GM12873 (cell line): Measurements from ENCODE around the gene PRAMEF11.
"Not testable (repeated sequence)": the region's sequence is repeated elsewhere in the genome, so short reads cannot be mapped to it uniquely, and the experiment has no call there.

ENCODE experiments used
- TF ChIP-seq, protein P1 (sequence below): IDR thresholded peaks from 2 replicates; pipeline ENCODE4 v1.5.1; 2012; ENCODE audit warnings: low read depth, mild to moderate bottlenecking, moderate library complexity, low read length, control low read depth; ENCODE audit not compliant: insufficient read depth; ENCODE audit errors: missing control alignments

PRAMEF11 gene

DNA sequence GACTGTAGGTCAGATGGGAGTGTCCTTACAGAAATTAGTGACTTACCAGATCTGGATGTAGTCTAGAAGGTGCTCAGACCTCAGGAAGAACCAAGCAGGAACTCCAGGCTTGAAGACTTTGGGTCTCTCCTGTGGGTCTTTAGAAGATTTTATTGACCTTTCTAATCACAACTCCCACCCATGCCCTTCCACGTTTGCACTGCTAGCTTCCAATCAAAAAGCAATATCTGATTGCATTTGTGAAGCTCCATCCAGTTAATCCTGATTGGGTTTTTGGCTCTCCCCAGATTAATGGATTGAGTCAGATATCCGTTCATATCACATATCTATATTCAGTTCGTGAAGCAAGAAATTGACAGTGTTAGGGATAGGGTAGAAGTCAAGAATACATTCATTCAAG is at the start of gene PRAMEF11:
PRAMEF11 (minus strand) TSS at position 101 of the 400 bp plus-strand sequence. CDS start 2,621 bp downstream, outside the sequence.
- TF ChIP-seq, protein P1, sequence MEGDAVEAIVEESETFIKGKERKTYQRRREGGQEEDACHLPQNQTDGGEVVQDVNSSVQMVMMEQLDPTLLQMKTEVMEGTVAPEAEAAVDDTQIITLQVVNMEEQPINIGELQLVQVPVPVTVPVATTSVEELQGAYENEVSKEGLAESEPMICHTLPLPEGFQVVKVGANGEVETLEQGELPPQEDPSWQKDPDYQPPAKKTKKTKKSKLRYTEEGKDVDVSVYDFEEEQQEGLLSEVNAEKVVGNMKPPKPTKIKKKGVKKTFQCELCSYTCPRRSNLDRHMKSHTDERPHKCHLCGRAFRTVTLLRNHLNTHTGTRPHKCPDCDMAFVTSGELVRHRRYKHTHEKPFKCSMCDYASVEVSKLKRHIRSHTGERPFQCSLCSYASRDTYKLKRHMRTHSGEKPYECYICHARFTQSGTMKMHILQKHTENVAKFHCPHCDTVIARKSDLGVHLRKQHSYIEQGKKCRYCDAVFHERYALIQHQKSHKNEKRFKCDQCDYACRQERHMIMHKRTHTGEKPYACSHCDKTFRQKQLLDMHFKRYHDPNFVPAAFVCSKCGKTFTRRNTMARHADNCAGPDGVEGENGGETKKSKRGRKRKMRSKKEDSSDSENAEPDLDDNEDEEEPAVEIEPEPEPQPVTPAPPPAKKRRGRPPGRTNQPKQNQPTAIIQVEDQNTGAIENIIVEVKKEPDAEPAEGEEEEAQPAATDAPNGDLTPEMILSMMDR = not testable (repeated sequence)

DNA sequence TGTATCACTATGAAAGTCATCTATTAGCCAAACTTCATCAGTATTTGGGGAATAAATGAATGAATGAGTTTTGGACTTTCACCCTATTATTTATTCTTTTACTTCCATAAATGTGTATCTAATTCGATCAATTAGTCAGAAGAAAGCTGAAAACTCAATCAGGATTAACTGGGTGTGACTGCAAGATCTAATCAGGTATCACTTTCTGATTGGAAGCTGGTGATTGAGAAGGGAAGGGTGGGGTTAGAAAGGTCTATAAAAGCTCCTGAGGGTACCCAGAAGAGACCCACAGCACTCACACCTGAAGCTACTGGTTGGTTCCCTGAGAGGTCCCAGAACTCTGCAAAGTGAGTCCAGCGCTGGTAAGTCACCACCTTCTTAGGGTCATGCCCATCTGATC is 25.6 kb upstream of the PRAMEF11 start, which contains the start of gene PRAMEF2:
PRAMEF2 (plus strand) TSS at position 301 of the 400 bp plus-strand sequence. CDS start 1,924 bp downstream, outside the sequence.
- TF ChIP-seq, protein P1 = not testable (repeated sequence)

DNA sequence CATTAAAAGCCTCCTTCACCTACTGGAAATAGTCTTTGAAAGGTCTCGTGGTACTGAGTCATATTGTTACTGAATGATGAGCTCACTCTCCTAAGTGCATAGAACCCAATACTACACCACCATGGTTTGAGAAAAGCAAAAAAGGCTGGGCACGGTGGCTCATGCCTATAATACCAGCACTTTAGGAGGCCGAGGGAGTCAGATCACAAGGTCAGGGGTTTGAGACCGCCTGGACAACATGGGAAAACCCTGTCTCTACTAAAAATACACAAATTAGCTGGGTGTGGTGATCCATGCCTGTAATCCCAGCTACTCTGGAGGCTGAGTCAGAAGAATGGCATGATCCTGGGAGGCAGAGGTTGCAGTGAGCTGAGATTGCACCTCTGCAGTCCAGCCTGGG is 20.6 kb upstream of the PRAMEF11 start:
- TF ChIP-seq, protein P1 = no peak

DNA sequence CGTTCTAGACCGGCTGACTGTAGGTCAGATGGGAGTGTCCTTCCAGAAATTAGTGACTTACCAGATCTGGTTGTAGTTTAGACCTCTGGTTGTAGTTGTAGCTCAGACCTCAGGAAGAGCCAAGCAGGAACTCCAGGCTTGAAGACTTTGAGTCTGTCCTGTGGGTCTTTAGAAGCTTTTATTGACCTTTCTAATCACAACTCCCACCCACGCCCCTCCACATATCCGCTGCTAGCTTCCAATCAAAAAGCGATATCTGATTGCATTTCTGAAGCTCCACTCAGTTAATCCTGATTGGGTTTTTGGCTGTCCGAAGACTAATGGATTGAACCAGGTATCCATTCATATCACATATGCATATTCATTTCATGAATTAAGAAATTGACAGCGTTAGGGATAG is 17.4 kb upstream of the PRAMEF11 start, which contains the start of gene HNRNPCL1:
HNRNPCL1 (minus strand) TSS at position 101 of the 400 bp plus-strand sequence. CDS start 431 bp downstream, outside the sequence.
- TF ChIP-seq, protein P1 = not testable (repeated sequence)

DNA sequence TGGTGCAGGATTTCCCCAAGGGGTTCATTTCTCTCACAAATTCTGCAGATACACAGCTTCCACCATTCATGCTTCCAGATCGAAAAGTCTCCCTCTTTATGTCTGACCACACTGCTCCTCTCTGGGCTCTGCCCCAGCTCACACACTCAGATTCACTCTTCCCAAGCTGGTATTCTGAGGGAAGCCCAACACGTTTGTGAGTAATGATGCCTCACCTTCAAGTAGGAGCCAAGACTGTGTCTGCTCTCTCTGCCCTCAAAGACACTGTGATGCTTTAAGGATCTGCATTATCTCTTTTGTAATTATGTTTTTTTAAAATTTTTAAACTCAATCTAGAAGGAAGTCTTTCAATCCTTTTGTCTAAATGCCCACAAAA is 19.8 kb downstream of the PRAMEF11 start:
- TF ChIP-seq, protein P1 = no peak

DNA sequence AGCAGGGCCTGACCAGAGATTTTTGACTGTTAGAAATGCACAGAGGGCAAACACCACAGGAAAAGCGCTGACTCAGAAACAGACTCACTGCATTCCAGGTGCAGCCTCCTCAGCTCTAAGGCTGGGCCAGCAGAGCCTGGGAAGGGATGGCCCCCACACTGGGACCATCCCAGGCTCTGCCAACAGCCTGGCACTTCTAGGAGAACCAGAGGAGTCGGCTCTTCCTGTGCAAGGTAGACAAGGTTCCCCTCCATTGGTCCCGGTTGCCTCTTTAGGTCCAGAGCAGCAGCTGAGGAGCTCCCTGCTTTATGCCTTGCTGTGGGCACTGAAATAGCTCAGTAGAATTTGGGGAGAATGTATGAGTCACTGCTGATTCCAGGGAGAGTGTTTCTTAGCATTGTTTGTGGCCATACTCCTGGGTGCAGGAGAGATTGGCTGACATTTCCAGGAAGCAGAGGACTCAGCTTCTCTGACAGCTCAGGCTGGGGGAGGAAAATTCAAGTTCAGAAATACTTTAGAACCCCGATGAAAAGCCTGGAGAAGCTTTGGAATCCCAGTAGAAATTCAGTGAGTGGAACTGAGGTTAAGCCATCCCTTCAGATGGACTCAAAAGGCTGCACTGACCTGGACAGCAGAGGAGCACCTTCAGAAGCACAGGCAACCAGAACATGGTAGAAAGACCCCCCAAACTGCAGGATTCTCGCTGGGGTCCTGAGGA is 20.4 kb downstream of the PRAMEF11 start:
- TF ChIP-seq, protein P1 = no peak

DNA sequence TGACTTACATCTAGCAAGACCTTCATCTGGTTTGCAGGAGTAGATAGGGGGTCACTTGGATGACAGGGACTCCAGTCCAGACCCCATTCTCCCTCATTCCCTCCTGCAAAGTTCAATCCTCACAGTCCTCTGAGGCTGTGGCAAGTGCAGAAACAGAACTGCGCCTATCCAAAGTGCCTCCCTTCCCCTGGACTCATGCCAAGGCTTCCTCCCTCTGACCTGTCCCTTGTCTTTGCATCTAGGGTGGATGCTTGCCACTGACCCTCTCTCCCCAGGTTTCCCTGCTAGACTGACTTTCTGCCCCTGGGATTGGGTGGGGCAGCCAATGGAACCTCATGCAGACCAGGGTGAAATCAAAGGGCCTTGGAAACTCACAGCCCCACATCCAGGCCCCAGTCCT is 21.3 kb downstream of the PRAMEF11 start:
- TF ChIP-seq, protein P1 = no peak
